Activated B cell treated with CpG ODN at 0.5 μM for 24 hours (primary cell): ENCODE data around the gene NRXN3. TPM values are rescaled to one million over a fixed set of nuclear protein-coding genes. Genes with fewer than 3 reads are reported as not detected.

Source experiments
- ATAC-seq: fragments of 200-7000 bp; cut with Tn5 transposase; one replicate; pipeline ENCODE4 v1.10.0; 2021; ENCODE audit warnings: low read depth, mild to moderate bottlenecking, moderate library complexity
- CTCF ChIA-PET: fragments of 350-600 bp; sonication (Branson Sonifier 250); formaldehyde crosslinking; loops from one replicate; lab custom pipeline; 2021; ENCODE audit warnings: antibody characterized with exemption; lab: Charles Lee
- POLR2A ChIA-PET: fragments of 350-600 bp; sonication (Branson Sonifier 250); formaldehyde crosslinking; loops from one replicate; lab custom pipeline; 2021; ENCODE audit warnings: antibody characterized with exemption; lab: Charles Lee
- DNase-seq: peaks from one replicate; pipeline ENCODE4 v3.0.0; 2022
- H3K27ac Mint-ChIP-seq: one replicate; pipeline ENCODE4 v1.8.0; 2020; ENCODE audit warnings: mixed read lengths
- H3K27me3 Mint-ChIP-seq: one replicate; pipeline ENCODE4 v1.8.0; 2021; ENCODE audit warnings: mixed read lengths
- H3K36me3 Mint-ChIP-seq: one replicate; pipeline ENCODE4 v1.8.0; 2021; ENCODE audit warnings: low read depth, mixed read lengths
- H3K4me1 Mint-ChIP-seq: one replicate; pipeline ENCODE4 v1.8.0; 2021; ENCODE audit warnings: mixed read lengths
- H3K4me3 Mint-ChIP-seq: one replicate; pipeline ENCODE4 v1.8.0; 2020; ENCODE audit warnings: mild to moderate bottlenecking, mixed read lengths
- H3K9me3 Mint-ChIP-seq: one replicate; pipeline ENCODE4 v1.8.0; 2020; ENCODE audit warnings: mixed read lengths
- CTCF ChIP-seq: fragments of 200-600 bp; IDR thresholded peaks from one replicate; pipeline ENCODE4 v1.8.0; 2022; ENCODE audit warnings: antibody characterized with exemption, mild to moderate bottlenecking
- intact Hi-C: fragments of 100-400 bp; cut with micrococcal nuclease; formaldehyde crosslinking; loops from one replicate; pipeline ENCODE4 v1.15.1; 2024
- total RNA-seq: library from RNA; stranded (reverse); gene quantifications from 2 replicates; pipeline ENCODE4 v1.2.3, GENCODE V29; 2022

Gene NRXN3
- total RNA-seq, 1 donor from 2014 or later = not detected

- POLR2A ChIA-PET = no interaction called here
Measured at GRCh38 chr14:78329371-78329770, 159.2 kb downstream of the NRXN3 start.

GRCh38 chr14:78335531-78335930, 165.4 kb downstream of the NRXN3 start:
- H3K27me3 Mint-ChIP-seq = peaks cover 6% of the 10 kb centered on the region
- POLR2A ChIA-PET = no interaction called here
- intact Hi-C loops = no loop called here

More at GRCh38 chr14:78329371-78329770, 159.2 kb downstream of the NRXN3 start:
- H3K4me3 Mint-ChIP-seq = no peak overlapping the region
- no peaks in the 10 kb centered on the region for H3K36me3 Mint-ChIP-seq
- no peaks in the 10 kb centered on the region for H3K9me3 Mint-ChIP-seq
- H3K4me1 Mint-ChIP-seq = no peaks in the 10 kb centered on the region
- intact Hi-C loops = no loop called here
- H3K27ac Mint-ChIP-seq = no peak overlapping the region
- DNase-seq = no peak
- no peak for ATAC-seq
- CTCF ChIA-PET = no interaction called here
- TF ChIP-seq CTCF = no peak
- H3K27me3 Mint-ChIP-seq = peaks cover 6% of the 10 kb centered on the region

GRCh38 chr14:78340250-78340649, 170.1 kb downstream of the NRXN3 start:
- H3K4me1 Mint-ChIP-seq = no peaks in the 10 kb centered on the region
- H3K9me3 Mint-ChIP-seq = no peaks in the 10 kb centered on the region
- no peak for TF ChIP-seq CTCF
- intact Hi-C loops = no loop called here
- CTCF ChIA-PET = no interaction called here
- H3K27ac Mint-ChIP-seq = no peak overlapping the region
- H3K4me3 Mint-ChIP-seq = no peak overlapping the region
- no peak for ATAC-seq
- DNase-seq = no peak
- no peaks in the 10 kb centered on the region for H3K36me3 Mint-ChIP-seq
- H3K27me3 Mint-ChIP-seq = no peaks in the 10 kb centered on the region
- POLR2A ChIA-PET = no interaction called here

More at GRCh38 chr14:78335531-78335930, 165.4 kb downstream of the NRXN3 start:
- no peaks in the 10 kb centered on the region for H3K4me1 Mint-ChIP-seq
- no peaks in the 10 kb centered on the region for H3K9me3 Mint-ChIP-seq
- no peak overlapping the region for H3K27ac Mint-ChIP-seq
- CTCF ChIA-PET = no interaction called here
- TF ChIP-seq CTCF = no peak
- no peak for ATAC-seq
- no peaks in the 10 kb centered on the region for H3K36me3 Mint-ChIP-seq
- DNase-seq = no peak
- no peak overlapping the region for H3K4me3 Mint-ChIP-seq

GRCh38 chr14:78341827-78342389, 171.7 kb downstream of the NRXN3 start:
- H3K4me3 Mint-ChIP-seq = no peak overlapping the region
- no peaks in the 10 kb centered on the region for H3K27me3 Mint-ChIP-seq

GRCh38 chr14:78342879-78343278, 172.7 kb downstream of the NRXN3 start:
- intact Hi-C loops = no loop called here
- ChIA-PET CTCF (no interaction called here), POLR2A (no interaction called here)
- no peak overlapping the region for H3K4me3 Mint-ChIP-seq
- H3K27ac Mint-ChIP-seq = no peak overlapping the region
- no peaks in the 10 kb centered on the region for H3K27me3 Mint-ChIP-seq
- ATAC-seq = no peak
- H3K9me3 Mint-ChIP-seq = no peaks in the 10 kb centered on the region
- no peak for DNase-seq
- no peak for TF ChIP-seq CTCF
- H3K36me3 Mint-ChIP-seq = no peaks in the 10 kb centered on the region
- no peaks in the 10 kb centered on the region for H3K4me1 Mint-ChIP-seq

More at GRCh38 chr14:78341827-78342389, 171.7 kb downstream of the NRXN3 start:
- no peaks in the 10 kb centered on the region for H3K4me1 Mint-ChIP-seq
- no peaks in the 10 kb centered on the region for H3K36me3 Mint-ChIP-seq
- CTCF ChIA-PET = no interaction called here
- POLR2A ChIA-PET = no interaction called here
- no peak for TF ChIP-seq CTCF
- intact Hi-C loops = no loop called here
- DNase-seq (no peak), ATAC-seq (no peak)
- H3K27ac Mint-ChIP-seq = no peak overlapping the region
- H3K9me3 Mint-ChIP-seq = no peaks in the 10 kb centered on the region
